Brain microvascular endothelial cell (primary cell): ENCODE data around the gene CYB5R4.
"Not testable (repeated sequence)": the region's sequence is repeated elsewhere in the genome, so short reads cannot be mapped to it uniquely, and the experiment has no call there.

Source experiments
- DNase-seq: peaks from one replicate; pipeline ENCODE4 v3.0.0-alpha.2; 2020
- H3K27ac ChIP-seq: fragments of 250-450 bp; sonication (Bioruptor Pico); 2 replicates; pipeline ENCODE4 v1.5.1; 2020; ENCODE audit warnings: mild to moderate bottlenecking, moderate library complexity
- H3K27me3 ChIP-seq: fragments of 250-450 bp; sonication (Bioruptor Pico); replicated peaks from 2 replicates; pipeline ENCODE4 v1.5.1; 2020; ENCODE audit warnings: mild to moderate bottlenecking
- H3K36me3 ChIP-seq: fragments of 250-450 bp; sonication (Bioruptor Pico); replicated peaks from 2 replicates; pipeline ENCODE4 v1.5.1; 2020; ENCODE audit warnings: mild to moderate bottlenecking
- H3K4me3 ChIP-seq: 2 replicates; pipeline ENCODE4 v1.5.1; 2011; ENCODE audit warnings: low read depth, mild to moderate bottlenecking, control low read depth, low read length, moderate library complexity
- CTCF ChIP-seq: IDR thresholded peaks from 2 replicates; pipeline ENCODE4 v1.5.1; 2011; ENCODE audit warnings: low read depth, mild to moderate bottlenecking, moderate library complexity, low read length, control low read depth, inconsistent platforms; ENCODE audit errors: missing control alignments
- in situ Hi-C: cut with HindIII; loops from 2 replicates; pipeline ENCODE4 v1.10.0; 2017; ENCODE audit warnings: low sequenced_read_pairs, low pct_ligation_motif_present

The CYB5R4 gene

GRCh38 chr6:83904395-83904794 is 44.9 kb downstream of the CYB5R4 start:
- TF ChIP-seq CTCF = no peak
- Histone ChIP-seq H3K4me3 (no peak overlapping the region), H3K27ac (no peak overlapping the region), H3K36me3 (no peaks in the 10 kb centered on the region), H3K27me3 (no peaks in the 10 kb centered on the region)
- in situ Hi-C loops = no loop called here
- no peak for DNase-seq

GRCh38 chr6:83905648-83906047 is 46.2 kb downstream of the CYB5R4 start:
- in situ Hi-C loops = no loop called here

GRCh38 chr6:83907623-83908390 is 48.3 kb downstream of the CYB5R4 start:
- H3K27me3 ChIP-seq, H3K27ac ChIP-seq, H3K36me3 ChIP-seq, in situ Hi-C loops, H3K4me3 ChIP-seq, DNase-seq: not testable (repeated sequence)

More at GRCh38 chr6:83905648-83906047, 46.2 kb downstream of the CYB5R4 start:
- no peak for DNase-seq
- TF ChIP-seq CTCF = no peak
- H3K27me3 ChIP-seq = no peaks in the 10 kb centered on the region
- H3K4me3 ChIP-seq = no peak overlapping the region
- H3K36me3 ChIP-seq = no peaks in the 10 kb centered on the region
- no peak overlapping the region for H3K27ac ChIP-seq

GRCh38 chr6:83908813-83909212 is 49.3 kb downstream of the CYB5R4 start:
- in situ Hi-C loops = no loop called here
- DNase-seq = peak; percentile 60
- no peak for TF ChIP-seq CTCF
- no peaks in the 10 kb centered on the region for H3K27me3 ChIP-seq
- H3K4me3 ChIP-seq = no peak overlapping the region
- no peaks in the 10 kb centered on the region for H3K36me3 ChIP-seq
- H3K27ac ChIP-seq = peak overlapping the region; percentile 7

GRCh38 chr6:83911278-83911677 is 51.8 kb downstream of the CYB5R4 start:
- H3K27ac ChIP-seq = no peak overlapping the region
- TF ChIP-seq CTCF = no peak
- no peaks in the 10 kb centered on the region for H3K36me3 ChIP-seq
- in situ Hi-C loops = no loop called here
- DNase-seq = no peak
- H3K27me3 ChIP-seq = no peaks in the 10 kb centered on the region
- no peak overlapping the region for H3K4me3 ChIP-seq

GRCh38 chr6:83914953-83915352 is 55.5 kb downstream of the CYB5R4 start:
- no peak overlapping the region for H3K27ac ChIP-seq
- no peak for DNase-seq
- H3K36me3 ChIP-seq = no peaks in the 10 kb centered on the region
- in situ Hi-C loops = no loop called here
- H3K27me3 ChIP-seq = no peaks in the 10 kb centered on the region
- TF ChIP-seq CTCF = no peak
- no peak overlapping the region for H3K4me3 ChIP-seq
